ENCODE results near the gene ABAT. TPM values are rescaled to one million over a fixed set of nuclear protein-coding genes. Genes with fewer than 3 reads are reported as not detected.

Gene ABAT
- total and polyA plus RNA-seq, 2 of the 8 experiments (the other 6 are each of a cell fraction or from before 2014, with no cell fraction given): 6.4 to 8.4 TPM

DNA sequence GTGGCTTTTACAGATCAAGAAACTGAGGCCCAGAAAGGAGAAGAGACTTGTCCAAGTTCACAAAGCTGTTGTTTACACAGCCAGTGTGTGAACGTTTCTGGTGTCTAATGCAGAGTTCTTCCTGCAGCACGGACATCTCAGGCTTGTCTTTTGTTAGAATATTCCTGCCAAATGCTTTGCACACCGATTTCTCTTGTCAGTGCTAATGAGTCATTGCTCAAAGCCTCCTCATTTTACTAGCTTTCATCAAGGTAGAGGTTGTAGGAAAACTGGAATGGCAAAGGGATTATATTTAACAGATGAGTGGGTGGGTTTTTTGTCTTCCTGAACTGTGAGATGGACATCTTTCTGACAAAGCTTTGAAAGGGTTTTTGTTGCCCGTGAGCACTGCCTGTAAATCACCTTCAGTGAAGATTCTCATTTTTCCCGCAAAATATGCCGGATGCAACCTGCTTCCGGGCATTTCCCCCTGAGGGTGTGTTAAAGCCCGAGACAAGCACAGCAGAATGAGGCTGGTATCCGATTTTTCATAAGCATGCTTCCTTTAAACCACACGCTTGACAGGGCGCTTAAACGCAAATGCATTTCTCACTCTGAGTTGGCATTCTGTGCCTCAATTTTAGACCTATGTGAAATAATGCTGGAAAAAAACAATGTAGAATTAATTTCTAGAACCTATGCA is 137.9 kb downstream of the ABAT start:
- peaks cover 0 to 4% of the 10 kb centered on the region in 2 experiments for H4K20me1 ChIP-seq (replicated peaks in 1 of 2; ENCODE audit: control insufficient read depth in 1 of 2, insufficient read depth in 2 of 2, low read length in 2 of 2)
- no peak overlapping the region for H4K8ac ChIP-seq (ENCODE audit: extremely low read depth, insufficient read depth, low read length)
- no peak overlapping the region for H3K23ac ChIP-seq (ENCODE audit: insufficient read length)
- no peaks in the 10 kb centered on the region for H3K23me2 ChIP-seq (ENCODE audit: low read depth, low read length)
- no peak overlapping the region for H2AFZ ChIP-seq (ENCODE audit: low read length)
- H3K4me2 ChIP-seq (ENCODE audit: insufficient read depth in 1 of 2, low read depth in 2 of 2, low read length in 2 of 2): no peak overlapping the region
- TF ChIP-seq EZH2 (IDR thresholded peaks at IDR 0.05; ENCODE audit: low read depth, low read length, severe bottlenecking): no peak
- FAIRE-seq (no peak), DNase-seq (ENCODE audit: low read depth in 1 of 2, low spot score in 2 of 2) (no peak)
- no peaks in the 10 kb centered on the region for H3K4me1 ChIP-seq (replicated peaks in 1 of 4; ENCODE audit: control insufficient read depth in 3 of 4, insufficient read depth in 4 of 4, low read length in 3 of 4)
- H3K14ac ChIP-seq (ENCODE audit: insufficient read length): no peak overlapping the region
- no peak overlapping the region for H2BK15ac ChIP-seq (ENCODE audit: low read length)
- no peaks in the 10 kb centered on the region for H3K79me2 ChIP-seq (ENCODE audit: control insufficient read depth in 1 of 2, insufficient read depth in 2 of 2, low read length in 2 of 2)
- H4K5ac ChIP-seq (ENCODE audit: insufficient read length, low read depth, low read length): no peak overlapping the region
- H2BK20ac ChIP-seq (ENCODE audit: low read length): no peak overlapping the region
- POLR2A ChIA-PET (ENCODE audit: partially characterized antibody): interaction anchor here (1.0 to 1.2 kb wide), 2 partner anchors 9 to 14 kb away, joined by 3 to 4 read pairs; partner anchors contain the start of gene PMM2
- H3K27ac ChIP-seq (ENCODE audit: low read depth, low read length): no peak overlapping the region
- H3K36me3 ChIP-seq (ENCODE audit: control insufficient read depth in 2 of 4, insufficient read depth in 4 of 4, low read length in 3 of 4): peaks cover 37 to 86% (median 66%) of the 10 kb centered on the region in 4 experiments
- WGBS, 2 experiments (ENCODE audit: extremely low coverage in 1 of 2, insufficient coverage in 1 of 2, insufficient read length in 1 of 2, insufficient replicate concordance in 2 of 2, low coverage in 1 of 2, low lambda C conversion rate in 2 of 2, missing lambda C conversion rate in 1 of 2): 75% methylated on average over 12 of the region's 12 CpGs; no CpG with 5 or more reads in 1 of the 2 experiments
- H3K27me3 ChIP-seq (replicated peaks in 1 of 4; ENCODE audit: control insufficient read depth in 3 of 4, extremely low read depth in 1 of 4, insufficient read depth in 3 of 4, low read length in 3 of 4): no peaks in the 10 kb centered on the region
- H3K9me3 ChIP-seq (ENCODE audit: insufficient read depth in 2 of 2, low read depth in 1 of 2, low read length in 1 of 2): no peaks in the 10 kb centered on the region
- H3K4ac ChIP-seq (replicated peaks; ENCODE audit: insufficient read length, low read depth, low read length): no peak overlapping the region
- H2BK12ac ChIP-seq (ENCODE audit: low read depth, low read length): no peak overlapping the region
- H3K79me1 ChIP-seq (ENCODE audit: low read depth, low read length): no peaks in the 10 kb centered on the region; the same call in 1 of the 2 replicates
- no peak overlapping the region; a peak in 1 of 7 replicates for H3K9ac ChIP-seq (replicated peaks in 1 of 4; ENCODE audit: extremely low read depth in 1 of 4, low read depth in 3 of 4, low read length in 3 of 4)
- H4K91ac ChIP-seq (replicated peaks; ENCODE audit: insufficient read length, low read length): no peak overlapping the region
- H2BK120ac ChIP-seq (replicated peaks; ENCODE audit: low read depth, low read length): no peak overlapping the region
- no peak overlapping the region for H2BK5ac ChIP-seq (ENCODE audit: low read depth, low read length)
- H3K4me3 ChIP-seq (ENCODE audit: extremely low read depth in 1 of 4, insufficient read depth in 2 of 4, low read depth in 3 of 4, low read length in 4 of 4): no peak overlapping the region
- CTCF ChIA-PET (ENCODE audit: partially characterized antibody): interaction anchor here (0.6 to 1.1 kb wide), 3 partner anchors 9 to 134 kb away, joined by 3 read pairs; partner anchors contain the start of genes PMM2 and TMEM186
- no peak overlapping the region for H3K18ac ChIP-seq (ENCODE audit: extremely low read depth, low read length)
- H2AK5ac ChIP-seq (ENCODE audit: low read depth, low read length): no peak overlapping the region
- H3K56ac ChIP-seq (replicated peaks; ENCODE audit: insufficient read length, low read depth, low read length): no peak overlapping the region
